Neutrophil (primary cell): ENCODE data around the gene MYO1E.

Source experiments
- H3K27ac ChIP-seq: fragments of 200-600 bp; sonication (generic); 2 replicates; pipeline ENCODE4 v1.5.1; 2016; ENCODE audit warnings: mild to moderate bottlenecking, moderate library complexity
- H3K27me3 ChIP-seq: fragments of 200-600 bp; sonication (generic); 2 replicates; pipeline ENCODE4 v1.6.0; 2016; ENCODE audit warnings: mild to moderate bottlenecking
- H3K36me3 ChIP-seq: fragments of 200-600 bp; sonication (generic); 2 replicates; pipeline ENCODE4 v1.5.1; 2017
- H3K4me1 ChIP-seq, 2 experiments: fragments of 200-600 bp in 1 of 2; sonication (generic) in 1 of 2; 1 replicate in 1 of 2; 2 replicates in 1 of 2; pipeline versions ENCODE4 v1.5.1 to v1.6.1; 2013 to 2016; ENCODE audit warnings: low read depth in 1 of 2, low read length in 1 of 2, mild to moderate bottlenecking in 1 of 2, moderate library complexity in 1 of 2; ENCODE audit not compliant: control insufficient read depth in 1 of 2, insufficient read depth in 1 of 2
- H3K4me3 ChIP-seq, 2 experiments: fragments of 200-600 bp in 1 of 2; sonication (generic) in 1 of 2; 1 replicate in 1 of 2; 2 replicates in 1 of 2; pipeline ENCODE4 v1.5.1; 2013 to 2016; ENCODE audit warnings: low read depth in 1 of 2, low read length in 1 of 2, mild to moderate bottlenecking in 1 of 2, moderate library complexity in 1 of 2
- H3K9me3 ChIP-seq: fragments of 200-600 bp; sonication (generic); 2 replicates; pipeline ENCODE4 v1.5.1; 2016
- CTCF ChIP-seq: fragments of 200-600 bp; sonication (generic); IDR thresholded peaks from 2 replicates; pipeline ENCODE4 v1.5.1; 2016; ENCODE audit warnings: antibody characterized with exemption

Gene MYO1E

GRCh38 chr15:59208613-59209249 is 163.9 kb downstream of the MYO1E start:
- no peaks in the 10 kb centered on the region for H3K4me1 ChIP-seq
- no peak for TF ChIP-seq CTCF
- no peaks in the 10 kb centered on the region for H3K36me3 ChIP-seq
- H3K9me3 ChIP-seq = no peaks in the 10 kb centered on the region
- no peak overlapping the region for H3K27ac ChIP-seq
- H3K27me3 ChIP-seq = no peaks in the 10 kb centered on the region
- no peak overlapping the region for H3K4me3 ChIP-seq

GRCh38 chr15:59206623-59207183 is 166.0 kb downstream of the MYO1E start, which contains the start of gene LDHAL6B:
Gene LDHAL6B (plus strand): TSS chr15:59206843. CDS start chr15:59206941, 98 bp downstream.
- Histone ChIP-seq H3K4me1 (no peaks in the 10 kb centered on the region), H3K27me3 (no peaks in the 10 kb centered on the region), H3K4me3 (no peak within 1 kb of the TSS), H3K36me3 (no peaks in the 10 kb centered on the region), H3K27ac (no peak within 1 kb of the TSS), H3K9me3 (no peaks in the 10 kb centered on the region)
- no peak for TF ChIP-seq CTCF

- H3K4me3 ChIP-seq = no peak overlapping the region
- H3K27ac ChIP-seq = no peak overlapping the region
- H3K9me3 ChIP-seq = no peaks in the 10 kb centered on the region
- no peak for TF ChIP-seq CTCF
- no peaks in the 10 kb centered on the region for H3K27me3 ChIP-seq
- H3K4me1 ChIP-seq = no peaks in the 10 kb centered on the region
- H3K36me3 ChIP-seq = no peaks in the 10 kb centered on the region
Observed at GRCh38 chr15:59205839-59206622, 166.6 kb downstream of the MYO1E start.

- H3K27me3 ChIP-seq = no peaks in the 10 kb centered on the region
- H3K4me3 ChIP-seq = no peak overlapping the region
- H3K9me3 ChIP-seq = no peaks in the 10 kb centered on the region
- H3K27ac ChIP-seq = no peak overlapping the region
- H3K4me1 ChIP-seq = no peaks in the 10 kb centered on the region
- H3K36me3 ChIP-seq = no peaks in the 10 kb centered on the region
- TF ChIP-seq CTCF = no peak
Observed at GRCh38 chr15:59203657-59204056, 169.0 kb downstream of the MYO1E start.

GRCh38 chr15:59203008-59203407 is 169.7 kb downstream of the MYO1E start:
- no peak for TF ChIP-seq CTCF

More at GRCh38 chr15:59203008-59203407, 169.7 kb downstream of the MYO1E start:
- Histone ChIP-seq H3K36me3 (no peaks in the 10 kb centered on the region), H3K27me3 (no peaks in the 10 kb centered on the region), H3K4me1 (no peaks in the 10 kb centered on the region), H3K27ac (no peak overlapping the region), H3K4me3 (no peak overlapping the region), H3K9me3 (no peaks in the 10 kb centered on the region)
